ENCODE measurements around the gene EBF4. TPM values are rescaled to one million over a fixed set of nuclear protein-coding genes. Genes with fewer than 3 reads are reported as not detected.

EBF4 gene
- total RNA-seq, 2 donors from 2014 or later, result 6.4 to 12.1 TPM

- no peaks in the 10 kb centered on the region for H3K9me3 ChIP-seq (ENCODE audit: control insufficient read depth, low read length)
- H3K27me3 ChIP-seq (ENCODE audit: control insufficient read depth, insufficient read depth, low read length, poor library complexity, severe bottlenecking), result peaks cover 73% of the 10 kb centered on the region
- peaks cover 91% of the 10 kb centered on the region for H3K27me3 Mint-ChIP-seq (ENCODE audit: insufficient read depth)
- H3K36me3 ChIP-seq (ENCODE audit: control insufficient read depth, insufficient read depth, low read length), result no peaks in the 10 kb centered on the region
- H3K27ac Mint-ChIP-seq, result no peak overlapping the region
- no peaks in the 10 kb centered on the region for H3K9me3 Mint-ChIP-seq
- H3K4me3 ChIP-seq (ENCODE audit: low read length), result no peak overlapping the region
- H3K36me3 Mint-ChIP-seq (ENCODE audit: low read depth), result no peaks in the 10 kb centered on the region
- H3K27ac ChIP-seq (ENCODE audit: low read depth, low read length), result no peak overlapping the region
- H3K4me1 Mint-ChIP-seq, result peaks cover 4% of the 10 kb centered on the region
- no peak overlapping the region for H3K9ac ChIP-seq (ENCODE audit: extremely low read depth, low read length, poor library complexity, severe bottlenecking)
- no peak overlapping the region for H3K4me3 Mint-ChIP-seq
- 51 to 100% methylated on average over 1 to 6 of the region's 6 CpGs for WGBS, 2 experiments (ENCODE audit: insufficient coverage in 1 of 2, insufficient read length in 1 of 2)
- TF ChIP-seq CTCF (conservative IDR thresholded peaks at IDR 0.05), result no peak
- DNase-seq, result no peak
- H3K4me1 ChIP-seq (ENCODE audit: control insufficient read depth, insufficient read depth, low read length), result no peaks in the 10 kb centered on the region
Observed at GRCh38 chr20:2687514-2687913, 5.1 kb upstream of the EBF4 start.

GRCh38 chr20:2688041-2688591 lies 4.5 kb upstream of the EBF4 start:
- Mint-ChIP-seq H3K9me3 (no peaks in the 10 kb centered on the region), H3K27me3 (ENCODE audit: insufficient read depth) (peaks cover 85% of the 10 kb centered on the region), H3K36me3 (ENCODE audit: low read depth) (no peaks in the 10 kb centered on the region), H3K4me3 (no peak overlapping the region), H3K27ac (no peak overlapping the region), H3K4me1 (peaks cover 4% of the 10 kb centered on the region)
- no peak overlapping the region for H3K27ac ChIP-seq (ENCODE audit: low read depth, low read length)
- DNase-seq, result peak; percentile 92
- H3K27me3 ChIP-seq (ENCODE audit: control insufficient read depth, insufficient read depth, low read length, poor library complexity, severe bottlenecking), result peaks cover 72% of the 10 kb centered on the region
- no peak overlapping the region for H3K9ac ChIP-seq (ENCODE audit: extremely low read depth, low read length, poor library complexity, severe bottlenecking)
- H3K36me3 ChIP-seq (ENCODE audit: control insufficient read depth, insufficient read depth, low read length), result no peaks in the 10 kb centered on the region
- peak; percentile 98 for TF ChIP-seq CTCF (conservative IDR thresholded peaks at IDR 0.05)
- no peaks in the 10 kb centered on the region for H3K4me1 ChIP-seq (ENCODE audit: control insufficient read depth, insufficient read depth, low read length)
- H3K4me3 ChIP-seq (ENCODE audit: low read length), result peak overlapping the region; percentile 49
- WGBS, 2 experiments (ENCODE audit: insufficient coverage in 1 of 2, insufficient read length in 1 of 2), result 19 to 22% methylated on average over 7 to 18 of the region's 18 CpGs
- no peaks in the 10 kb centered on the region for H3K9me3 ChIP-seq (ENCODE audit: control insufficient read depth, low read length)

- Histone ChIP-seq H3K9ac (ENCODE audit: extremely low read depth, low read length, poor library complexity, severe bottlenecking) (no peak overlapping the region), H3K36me3 (ENCODE audit: control insufficient read depth, insufficient read depth, low read length) (no peaks in the 10 kb centered on the region), H3K27ac (ENCODE audit: low read depth, low read length) (no peak overlapping the region), H3K4me1 (ENCODE audit: control insufficient read depth, insufficient read depth, low read length) (no peaks in the 10 kb centered on the region), H3K4me3 (ENCODE audit: low read length) (no peak overlapping the region), H3K9me3 (ENCODE audit: control insufficient read depth, low read length) (no peaks in the 10 kb centered on the region), H3K27me3 (ENCODE audit: control insufficient read depth, insufficient read depth, low read length, poor library complexity, severe bottlenecking) (peaks cover 86% of the 10 kb centered on the region)
- Mint-ChIP-seq H3K4me1 (peaks cover 7% of the 10 kb centered on the region), H3K27ac (no peak overlapping the region), H3K36me3 (ENCODE audit: low read depth) (no peaks in the 10 kb centered on the region), H3K4me3 (no peak overlapping the region), H3K9me3 (no peaks in the 10 kb centered on the region), H3K27me3 (ENCODE audit: insufficient read depth) (peaks cover 87% of the 10 kb centered on the region)
- DNase-seq, result no peak
- 87% methylated on average over 3 of the region's 3 CpGs; no CpG with 5 or more reads in 1 of the 2 experiments for WGBS, 2 experiments (ENCODE audit: insufficient coverage in 1 of 2, insufficient read length in 1 of 2)
- TF ChIP-seq CTCF (conservative IDR thresholded peaks at IDR 0.05), result no peak
Observed at GRCh38 chr20:2690213-2690612, 2.4 kb upstream of the EBF4 start.
